Measurements from ENCODE around the gene DAPK1.

The DAPK1 gene

DNA sequence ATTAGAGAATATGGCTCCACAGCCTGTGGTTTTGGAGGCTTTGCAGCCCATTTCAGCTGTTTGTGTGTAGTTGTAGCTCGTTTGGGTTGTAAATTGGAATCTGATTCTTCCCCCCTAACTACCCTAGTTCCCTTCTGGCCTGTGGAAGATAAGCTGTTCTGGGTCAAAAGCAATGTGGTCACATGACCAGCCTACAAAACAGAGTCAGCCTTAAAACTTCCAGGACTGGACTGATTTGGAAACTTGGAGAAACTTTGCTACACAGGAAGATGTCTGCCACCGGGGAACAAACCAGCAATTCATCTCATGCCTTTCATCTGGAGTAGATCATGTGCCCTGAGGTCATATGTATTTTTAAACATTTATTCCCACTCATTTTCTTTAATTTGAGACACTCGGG, 83.8 kb downstream of the DAPK1 start:
- no peaks in the 10 kb centered on the region for H3K27me3 ChIP-seq (ENCODE audit: insufficient read depth, low read depth, severe bottlenecking)

GRCh38 chr9:87581949-87582637, 84.4 kb downstream of the DAPK1 start:
- no peaks in the 10 kb centered on the region for H3K27me3 ChIP-seq (ENCODE audit: insufficient read depth, low read depth, severe bottlenecking)
- no peak overlapping the region for H3K4me3 ChIP-seq (ENCODE audit: low read depth, low read length)
- TF ChIP-seq CTCF (IDR thresholded peaks at IDR 0.05; ENCODE audit: low read depth, low read length), result no peak
- H3K9me3 ChIP-seq (ENCODE audit: severe bottlenecking), result no peaks in the 10 kb centered on the region
- H3K36me3 ChIP-seq, result no peaks in the 10 kb centered on the region
- no peak overlapping the region for H3K27ac ChIP-seq
- DNase-seq, result no peak

More for the DNA sequence above, 83.8 kb downstream of the DAPK1 start:
- H3K36me3 ChIP-seq, result no peaks in the 10 kb centered on the region
- no peak for DNase-seq
- H3K27ac ChIP-seq, result no peak overlapping the region
- TF ChIP-seq CTCF (IDR thresholded peaks at IDR 0.05; ENCODE audit: low read depth, low read length), result no peak
- H3K4me3 ChIP-seq (ENCODE audit: low read depth, low read length), result no peak overlapping the region
- H3K9me3 ChIP-seq (ENCODE audit: severe bottlenecking), result no peaks in the 10 kb centered on the region

GRCh38 chr9:87584326-87584725, 86.7 kb downstream of the DAPK1 start:
- Histone ChIP-seq H3K27ac (no peak overlapping the region), H3K4me3 (ENCODE audit: low read depth, low read length) (no peak overlapping the region), H3K27me3 (ENCODE audit: insufficient read depth, low read depth, severe bottlenecking) (no peaks in the 10 kb centered on the region), H3K9me3 (ENCODE audit: severe bottlenecking) (no peaks in the 10 kb centered on the region), H3K36me3 (no peaks in the 10 kb centered on the region)
- no peak for TF ChIP-seq CTCF (IDR thresholded peaks at IDR 0.05; ENCODE audit: low read depth, low read length)
- no peak for DNase-seq

GRCh38 chr9:87585123-87585855, 87.6 kb downstream of the DAPK1 start:
- DNase-seq, result no peak

DNA sequence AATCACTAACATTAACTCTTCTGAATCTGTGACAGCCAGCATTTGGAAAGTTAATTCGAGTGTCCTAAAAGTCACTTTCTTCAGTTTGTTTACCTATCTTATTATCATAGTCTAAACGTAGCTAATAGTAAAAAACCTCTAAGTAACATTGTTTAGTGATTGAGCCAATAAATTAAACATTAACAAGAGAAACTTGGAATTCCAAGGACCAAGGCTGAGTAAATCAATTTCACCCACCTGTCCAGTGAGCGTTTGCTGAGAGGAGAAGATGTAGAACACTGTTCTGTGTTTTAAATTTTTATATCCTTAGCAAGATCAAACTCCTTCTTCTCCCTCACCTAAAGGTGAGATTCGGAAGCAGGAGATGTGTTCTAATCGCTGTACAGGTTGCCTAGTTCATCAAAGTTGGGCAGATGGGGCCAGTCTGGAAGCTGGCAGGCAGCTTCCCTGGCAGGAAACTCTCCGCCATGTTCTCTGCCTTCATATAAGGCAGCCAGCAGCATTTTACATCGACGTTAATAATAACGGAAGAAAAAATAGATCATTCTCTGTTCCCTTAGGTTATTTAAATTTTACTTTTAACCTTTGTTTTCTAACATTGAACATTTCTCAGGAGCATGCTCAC, 89.2 kb downstream of the DAPK1 start:
- Histone ChIP-seq H3K27ac (no peak overlapping the region), H3K4me3 (ENCODE audit: low read depth, low read length) (no peak overlapping the region), H3K9me3 (ENCODE audit: severe bottlenecking) (no peaks in the 10 kb centered on the region), H3K27me3 (ENCODE audit: insufficient read depth, low read depth, severe bottlenecking) (no peaks in the 10 kb centered on the region), H3K36me3 (no peaks in the 10 kb centered on the region)
- no peak for TF ChIP-seq CTCF (IDR thresholded peaks at IDR 0.05; ENCODE audit: low read depth, low read length)
- DNase-seq, result no peak

More at GRCh38 chr9:87585123-87585855, 87.6 kb downstream of the DAPK1 start:
- Histone ChIP-seq H3K27ac (no peak overlapping the region), H3K4me3 (ENCODE audit: low read depth, low read length) (no peak overlapping the region), H3K9me3 (ENCODE audit: severe bottlenecking) (no peaks in the 10 kb centered on the region), H3K36me3 (no peaks in the 10 kb centered on the region), H3K27me3 (ENCODE audit: insufficient read depth, low read depth, severe bottlenecking) (no peaks in the 10 kb centered on the region)
- no peak for TF ChIP-seq CTCF (IDR thresholded peaks at IDR 0.05; ENCODE audit: low read depth, low read length)
